ENCODE measurements around the gene MELK.

GRCh38 chr9:36625006-36625615, 52.4 kb downstream of the MELK start:
- TF ChIP-seq CTCF (IDR thresholded peaks at IDR 0.05; ENCODE audit: low read depth, low read length) (no peak), EZH2phosphoT487 (IDR thresholded peaks at IDR 0.05; ENCODE audit: low read depth) (no peak)
